GM12872 (cell line): Measurements from ENCODE around the gene CDK4.

Source experiments
- CTCF ChIP-seq: IDR thresholded peaks from 3 replicates; pipeline ENCODE4 v1.5.1; 2011; ENCODE audit warnings: low read depth, mild to moderate bottlenecking, low read length, moderate library complexity; ENCODE audit not compliant: insufficient read depth

CDK4 gene

GRCh38 chr12:57723630-57723962 lies 28.5 kb downstream of the CDK4 start:
- TF ChIP-seq CTCF = no peak

- no peak for TF ChIP-seq CTCF
Measured at GRCh38 chr12:57722716-57723629, 29.1 kb downstream of the CDK4 start.

GRCh38 chr12:57720606-57721595 lies 31.2 kb downstream of the CDK4 start:
- TF ChIP-seq CTCF = 0 out of 3 replicates have a peak, but pooled peaks have one; percentile 6

- no peak for TF ChIP-seq CTCF
Measured at GRCh38 chr12:57719777-57720605, 32.1 kb downstream of the CDK4 start.

- no peak for TF ChIP-seq CTCF
Measured at GRCh38 chr12:57718641-57719528, 33.2 kb downstream of the CDK4 start.

GRCh38 chr12:57717846-57718640 lies 34.1 kb downstream of the CDK4 start:
- TF ChIP-seq CTCF = no peak
